ENCODE data around the gene SLITRK4.
A peak's percentile ranks its signal among the peaks of the same experiment; 100 is the strongest.

Gene SLITRK4

DNA sequence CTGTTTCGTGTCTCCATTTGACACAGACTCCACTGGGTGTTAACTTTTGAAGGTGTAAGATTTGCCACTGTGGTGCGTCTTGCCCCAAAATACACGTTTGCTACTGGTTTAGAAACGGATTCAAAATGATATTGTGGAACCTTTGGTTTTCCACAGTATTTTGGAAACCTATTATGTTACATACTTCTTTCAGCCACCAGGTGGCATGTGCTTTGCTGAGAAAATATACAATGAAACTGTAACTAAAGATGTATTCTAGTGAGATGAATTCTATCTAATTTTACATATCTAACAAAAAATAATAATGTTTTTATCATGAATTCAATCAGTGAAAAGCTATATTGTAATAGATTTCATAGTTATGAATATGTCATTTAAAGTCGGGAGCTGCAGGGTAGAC, 28.4 kb upstream of the SLITRK4 start:
- ATAC-seq (ENCODE audit: low read depth), result no peak
- no peak overlapping the region for H3K27ac ChIP-seq (ENCODE audit: poor library complexity, severe bottlenecking)
- no peaks in the 10 kb centered on the region for H3K4me1 ChIP-seq (ENCODE audit: insufficient read depth, poor library complexity, severe bottlenecking)
- DNase-seq (ENCODE audit: low spot score), result no peak
- no peaks in the 10 kb centered on the region for H3K27me3 ChIP-seq (ENCODE audit: insufficient read depth, poor library complexity, severe bottlenecking)
- TF ChIP-seq, protein P1, sequence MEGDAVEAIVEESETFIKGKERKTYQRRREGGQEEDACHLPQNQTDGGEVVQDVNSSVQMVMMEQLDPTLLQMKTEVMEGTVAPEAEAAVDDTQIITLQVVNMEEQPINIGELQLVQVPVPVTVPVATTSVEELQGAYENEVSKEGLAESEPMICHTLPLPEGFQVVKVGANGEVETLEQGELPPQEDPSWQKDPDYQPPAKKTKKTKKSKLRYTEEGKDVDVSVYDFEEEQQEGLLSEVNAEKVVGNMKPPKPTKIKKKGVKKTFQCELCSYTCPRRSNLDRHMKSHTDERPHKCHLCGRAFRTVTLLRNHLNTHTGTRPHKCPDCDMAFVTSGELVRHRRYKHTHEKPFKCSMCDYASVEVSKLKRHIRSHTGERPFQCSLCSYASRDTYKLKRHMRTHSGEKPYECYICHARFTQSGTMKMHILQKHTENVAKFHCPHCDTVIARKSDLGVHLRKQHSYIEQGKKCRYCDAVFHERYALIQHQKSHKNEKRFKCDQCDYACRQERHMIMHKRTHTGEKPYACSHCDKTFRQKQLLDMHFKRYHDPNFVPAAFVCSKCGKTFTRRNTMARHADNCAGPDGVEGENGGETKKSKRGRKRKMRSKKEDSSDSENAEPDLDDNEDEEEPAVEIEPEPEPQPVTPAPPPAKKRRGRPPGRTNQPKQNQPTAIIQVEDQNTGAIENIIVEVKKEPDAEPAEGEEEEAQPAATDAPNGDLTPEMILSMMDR (IDR thresholded peaks at IDR 0.05; ENCODE audit: poor library complexity, severe bottlenecking), result peak; percentile 55
- no peaks in the 10 kb centered on the region for H3K9me3 ChIP-seq (ENCODE audit: severe bottlenecking)
- H3K4me3 ChIP-seq (ENCODE audit: severe bottlenecking), result no peak overlapping the region
- H3K36me3 ChIP-seq (ENCODE audit: low read depth), result no peaks in the 10 kb centered on the region

DNA sequence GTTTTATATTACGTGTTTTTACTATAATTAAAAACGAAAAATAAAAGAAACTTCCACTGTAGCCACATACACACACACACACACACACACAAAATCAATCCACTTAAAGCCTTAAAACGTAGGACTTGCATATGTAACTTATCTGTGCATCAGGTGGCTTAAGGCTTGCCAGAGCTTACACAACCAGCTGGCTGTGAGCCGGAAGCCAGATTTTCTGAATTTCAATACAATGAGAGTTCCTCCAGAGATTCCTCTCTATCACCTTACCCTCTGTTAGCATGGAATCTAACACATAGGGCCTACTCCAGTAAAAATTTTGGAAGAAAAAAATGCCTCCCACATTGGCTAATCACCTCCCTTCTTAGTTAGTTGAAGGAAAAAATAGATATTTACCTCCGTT, 27.9 kb upstream of the SLITRK4 start:
- no peak for ATAC-seq (ENCODE audit: low read depth)
- H3K4me3 ChIP-seq (ENCODE audit: severe bottlenecking), result no peak overlapping the region
- no peaks in the 10 kb centered on the region for H3K9me3 ChIP-seq (ENCODE audit: severe bottlenecking)
- no peaks in the 10 kb centered on the region for H3K36me3 ChIP-seq (ENCODE audit: low read depth)
- H3K4me1 ChIP-seq (ENCODE audit: insufficient read depth, poor library complexity, severe bottlenecking), result no peaks in the 10 kb centered on the region
- TF ChIP-seq, protein P1 (IDR thresholded peaks at IDR 0.05; ENCODE audit: poor library complexity, severe bottlenecking), result no peak
- DNase-seq (ENCODE audit: low spot score), result no peak
- H3K27ac ChIP-seq (ENCODE audit: poor library complexity, severe bottlenecking), result no peak overlapping the region
- H3K27me3 ChIP-seq (ENCODE audit: insufficient read depth, poor library complexity, severe bottlenecking), result no peaks in the 10 kb centered on the region

DNA sequence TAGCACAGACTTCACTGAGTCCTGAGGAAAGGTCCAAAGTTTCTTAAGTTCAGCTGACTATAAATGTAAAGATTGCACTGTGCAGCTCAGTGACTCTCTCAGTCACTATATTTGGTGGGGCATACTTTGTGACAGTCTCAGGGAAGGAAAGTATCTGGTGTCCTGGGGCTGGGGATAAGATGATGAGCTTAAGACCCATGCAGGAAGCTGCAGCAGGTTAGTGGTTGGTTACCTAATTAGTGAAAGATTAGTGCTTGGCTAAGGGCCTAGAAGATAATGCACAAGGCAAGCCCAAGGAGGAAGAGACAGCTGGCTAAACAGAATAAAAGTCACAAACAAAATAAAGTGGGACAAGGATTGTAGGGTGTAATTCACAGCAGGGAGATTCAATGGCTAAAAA, 25.4 kb upstream of the SLITRK4 start:
- Histone ChIP-seq H3K27me3 (ENCODE audit: insufficient read depth, poor library complexity, severe bottlenecking) (no peaks in the 10 kb centered on the region), H3K4me3 (ENCODE audit: severe bottlenecking) (no peak overlapping the region), H3K27ac (ENCODE audit: poor library complexity, severe bottlenecking) (no peak overlapping the region), H3K4me1 (ENCODE audit: insufficient read depth, poor library complexity, severe bottlenecking) (no peaks in the 10 kb centered on the region), H3K9me3 (ENCODE audit: severe bottlenecking) (no peaks in the 10 kb centered on the region), H3K36me3 (ENCODE audit: low read depth) (no peaks in the 10 kb centered on the region)
- TF ChIP-seq, protein P1 (IDR thresholded peaks at IDR 0.05; ENCODE audit: poor library complexity, severe bottlenecking), result no peak
- no peak for DNase-seq (ENCODE audit: low spot score)
- ATAC-seq (ENCODE audit: low read depth), result no peak

DNA sequence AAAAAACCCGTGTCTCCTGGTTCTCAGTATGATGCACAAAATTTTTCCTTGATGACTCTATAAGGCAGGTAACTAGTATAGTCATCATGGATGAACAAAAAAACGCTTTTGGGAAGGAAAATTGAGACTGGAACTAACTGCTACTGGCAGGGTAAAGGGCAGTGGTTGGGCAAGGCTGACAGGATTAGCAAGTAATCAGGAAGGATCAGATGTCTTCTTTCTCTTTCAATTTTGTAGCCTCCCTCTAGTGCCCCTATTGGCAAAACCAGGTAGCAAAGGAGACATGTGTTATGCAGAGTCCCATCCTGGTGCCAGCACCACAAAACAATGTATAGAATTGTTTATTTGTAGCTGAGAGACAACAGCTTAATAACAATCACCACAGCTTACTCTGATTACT, 12.8 kb upstream of the SLITRK4 start:
- H3K36me3 ChIP-seq (ENCODE audit: low read depth), result no peaks in the 10 kb centered on the region
- H3K27ac ChIP-seq (ENCODE audit: poor library complexity, severe bottlenecking), result no peak overlapping the region
- no peak overlapping the region for H3K4me3 ChIP-seq (ENCODE audit: severe bottlenecking)
- TF ChIP-seq, protein P1 (IDR thresholded peaks at IDR 0.05; ENCODE audit: poor library complexity, severe bottlenecking), result no peak
- H3K9me3 ChIP-seq (ENCODE audit: severe bottlenecking), result no peaks in the 10 kb centered on the region
- no peaks in the 10 kb centered on the region for H3K4me1 ChIP-seq (ENCODE audit: insufficient read depth, poor library complexity, severe bottlenecking)
- DNase-seq (ENCODE audit: low spot score) (no peak), ATAC-seq (ENCODE audit: low read depth) (no peak)
- H3K27me3 ChIP-seq (ENCODE audit: insufficient read depth, poor library complexity, severe bottlenecking), result no peaks in the 10 kb centered on the region

DNA sequence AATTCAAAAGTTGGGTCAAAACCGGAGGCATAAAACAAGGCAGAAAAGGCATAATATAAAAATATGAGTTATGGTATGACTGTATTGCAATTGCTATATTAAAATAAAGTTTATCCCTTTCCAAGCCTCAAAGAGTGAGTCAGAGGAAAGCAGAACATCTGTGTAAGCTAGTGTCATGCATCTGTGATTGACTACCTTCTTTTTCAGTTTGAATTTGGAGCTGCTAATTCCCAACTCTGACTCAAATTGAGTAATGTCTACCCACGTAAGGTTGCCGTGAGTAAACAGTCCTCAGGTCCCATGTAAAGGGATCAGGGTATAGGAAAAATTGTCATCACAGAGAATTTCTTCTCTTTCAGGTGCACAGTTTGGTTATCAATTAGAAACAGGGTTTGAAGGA, 6.5 kb upstream of the SLITRK4 start:
- no peak overlapping the region for H3K27ac ChIP-seq (ENCODE audit: poor library complexity, severe bottlenecking)
- no peak overlapping the region for H3K4me3 ChIP-seq (ENCODE audit: severe bottlenecking)
- TF ChIP-seq, protein P1 (IDR thresholded peaks at IDR 0.05; ENCODE audit: poor library complexity, severe bottlenecking), result no peak
- DNase-seq (ENCODE audit: low spot score) (no peak), ATAC-seq (ENCODE audit: low read depth) (peak; percentile 57)
- H3K27me3 ChIP-seq (ENCODE audit: insufficient read depth, poor library complexity, severe bottlenecking), result no peaks in the 10 kb centered on the region
- H3K36me3 ChIP-seq (ENCODE audit: low read depth), result no peaks in the 10 kb centered on the region
- no peaks in the 10 kb centered on the region for H3K9me3 ChIP-seq (ENCODE audit: severe bottlenecking)
- H3K4me1 ChIP-seq (ENCODE audit: insufficient read depth, poor library complexity, severe bottlenecking), result no peaks in the 10 kb centered on the region

Measured in RWPE2 (cell line).